SK-N-SH (cell line): ENCODE data around the gene TAMM41. TPM values are rescaled to one million over a fixed set of nuclear protein-coding genes. Genes with fewer than 3 reads are reported as not detected.
A peak's percentile ranks its signal among the peaks of the same experiment; 100 is the strongest.

Experiments used
- CTCF ChIA-PET: fragments of 300-600, 350-600 bp; formaldehyde crosslinking; extraction: SDS; loops from one replicate; lab custom pipeline; 2021; lab: Yijun Ruan, JAX
- POLR2A ChIA-PET: fragments of 350-600 bp; sonication (Branson Sonifier 250); formaldehyde crosslinking; extraction: SDS; loops from one replicate; lab custom pipeline; 2020; ENCODE audit warnings: antibody characterized with exemption, inconsistent platforms; lab: Yijun Ruan, JAX
- DNase-seq: peaks from one replicate; pipeline ENCODE4 v3.0.0; 2012
- H2AFZ ChIP-seq: fragments of 200-600 bp; sonication (generic); 2 replicates; pipeline ENCODE4 v1.8.1; 2016; ENCODE audit warnings: antibody characterized with exemption, mild to moderate bottlenecking, low read depth
- H3F3A ChIP-seq: fragments of 200-600 bp; sonication (generic); replicated peaks from 2 replicates; pipeline ENCODE3; 2016; ENCODE audit warnings: antibody characterized with exemption, mild to moderate bottlenecking; ENCODE audit not compliant: insufficient read depth
- H3K27ac ChIP-seq, 2 experiments: fragments of 200-500 bp in 1 of 2; fragments of 200-600 bp in 1 of 2; sonication (Bioruptor generic) in 1 of 2; sonication (generic), shearing (Covaris generic) in 1 of 2; 2 replicates each; pipeline versions ENCODE4 v1.5.1 to v1.6.1; 2014 to 2016; ENCODE audit warnings: low read depth in 2 of 2, inconsistent platforms in 1 of 2, low read length in 1 of 2, mild to moderate bottlenecking in 1 of 2, mixed read lengths in 1 of 2
- H3K27me3 ChIP-seq: fragments of 200-600 bp; sonication (generic), shearing (Covaris generic); 2 replicates; pipeline ENCODE4 v1.6.1; 2016; ENCODE audit warnings: mixed run types; ENCODE audit not compliant: insufficient read depth
- H3K36me3 ChIP-seq, 2 experiments: fragments of 200-500 bp in 1 of 2; fragments of 200-600 bp in 1 of 2; sonication (Bioruptor generic) in 1 of 2; sonication (generic) in 1 of 2; replicated peaks in 1 of 2; 2 replicates each; pipeline versions ENCODE3 to v1.5.1; 2014 to 2016; ENCODE audit warnings: low read length in 1 of 2, mild to moderate bottlenecking in 1 of 2; ENCODE audit not compliant: insufficient read depth in 2 of 2, control insufficient read depth in 1 of 2
- H3K4me1 ChIP-seq, 2 experiments: fragments of 200-500 bp in 1 of 2; fragments of 200-600 bp in 1 of 2; sonication (Bioruptor generic) in 1 of 2; sonication (generic), shearing (Covaris generic) in 1 of 2; 2 replicates each; pipeline versions ENCODE4 v1.5.1 to v1.6.1; 2014 to 2016; ENCODE audit warnings: low read depth in 1 of 2, low read length in 1 of 2, mixed run types in 1 of 2; ENCODE audit not compliant: insufficient read depth in 2 of 2, control insufficient read depth in 1 of 2
- H3K4me2 ChIP-seq: fragments of 200-600 bp; sonication (generic), shearing (Covaris generic); 2 replicates; pipeline ENCODE4 v1.6.1; 2017; ENCODE audit warnings: mixed run types
- H3K4me3 ChIP-seq, 2 experiments: fragments of 200-500 bp in 1 of 2; fragments of 200-600 bp in 1 of 2; sonication (Bioruptor generic) in 1 of 2; sonication (generic), shearing (Covaris generic) in 1 of 2; 2 replicates each; pipeline versions ENCODE4 v1.5.1 to v1.8.1; 2014 to 2016; ENCODE audit warnings: low read depth in 2 of 2, inconsistent platforms in 1 of 2, low read length in 1 of 2, mild to moderate bottlenecking in 1 of 2, mixed read lengths in 1 of 2, moderate library complexity in 1 of 2
- H3K79me2 ChIP-seq: fragments of 200-600 bp; sonication (generic); 2 replicates; pipeline ENCODE4 v1.8.1; 2017; ENCODE audit warnings: mild to moderate bottlenecking; ENCODE audit not compliant: insufficient read depth
- H3K9ac ChIP-seq: fragments of 200-600 bp; sonication (generic); 2 replicates; pipeline ENCODE4 v1.6.1; 2017; ENCODE audit warnings: mixed run types
- H3K9me2 ChIP-seq: fragments of 200-600 bp; sonication (generic); 2 replicates; pipeline ENCODE4 v1.6.1; 2017; ENCODE audit warnings: mixed run types
- H3K9me3 ChIP-seq: fragments of 200-600 bp; sonication (generic); 2 replicates; pipeline ENCODE4 v1.6.1; 2017; ENCODE audit warnings: mixed run types, mild to moderate bottlenecking, moderate library complexity
- H4K20me1 ChIP-seq: fragments of 200-600 bp; sonication (generic); 2 replicates; pipeline ENCODE4 v1.6.1; 2017; ENCODE audit warnings: mild to moderate bottlenecking, mixed run types; ENCODE audit not compliant: insufficient read depth
- CTCF ChIP-seq: fragments of 200-600 bp; sonication (generic); IDR thresholded peaks from 2 replicates; pipeline ENCODE4 v1.6.1; 2017; ENCODE audit warnings: antibody characterized with exemption, mild to moderate bottlenecking, moderate library complexity
- ELF1 ChIP-seq: IDR thresholded peaks from 2 replicates; pipeline ENCODE4 v1.4.0; 2012
- FOSL2 ChIP-seq: IDR thresholded peaks from 2 replicates; pipeline ENCODE4 v1.4.0; 2012; ENCODE audit warnings: low read depth, mild to moderate bottlenecking, moderate library complexity, borderline replicate concordance
- IRF3 ChIP-seq: fragments of 150-350 bp; IDR thresholded peaks from 2 replicates; pipeline ENCODE4 v1.6.1; 2016; ENCODE audit warnings: mild to moderate bottlenecking, low read depth, low read length
- MXI1 ChIP-seq: IDR thresholded peaks from 2 replicates; pipeline ENCODE4 v1.6.1; 2012; ENCODE audit warnings: mild to moderate bottlenecking, low read depth, low read length, improper control_type of control experiment
- NFIC ChIP-seq: IDR thresholded peaks from 2 replicates; pipeline ENCODE4 v1.4.0; 2012; ENCODE audit warnings: borderline replicate concordance
- RAD21 ChIP-seq: IDR thresholded peaks from 2 replicates; pipeline ENCODE4 v1.6.1; 2012; ENCODE audit warnings: mild to moderate bottlenecking, low read length
- RFX5 ChIP-seq: IDR thresholded peaks from 2 replicates; pipeline ENCODE4 v1.6.1; 2012; ENCODE audit warnings: mild to moderate bottlenecking, improper control_type of control experiment, low read length
- RXRA ChIP-seq: IDR thresholded peaks from 2 replicates; pipeline ENCODE4 v1.4.0; 2012; ENCODE audit warnings: low read depth, mild to moderate bottlenecking, borderline replicate concordance
- SIN3A ChIP-seq: IDR thresholded peaks from 2 replicates; pipeline ENCODE4 v1.6.1; 2012; ENCODE audit warnings: low read depth, mild to moderate bottlenecking, low read length, moderate library complexity, borderline replicate concordance
- SMC3 ChIP-seq: IDR thresholded peaks from 2 replicates; pipeline ENCODE4 v1.6.1; 2012; ENCODE audit warnings: low read depth, low read length, improper control_type of control experiment
- USF2 ChIP-seq: fragments of 150-350 bp; IDR thresholded peaks from 2 replicates; pipeline ENCODE4 v1.6.1; 2017; ENCODE audit warnings: antibody characterized with exemption, low read length, low read depth, borderline replicate concordance
- ZBTB33 ChIP-seq: IDR thresholded peaks from 2 replicates; pipeline ENCODE4 v1.4.0; 2012; ENCODE audit warnings: low read depth, borderline replicate concordance
- WGBS: methylation state at CpG from one replicate; pipeline ENCODE4 v1.1.6; 2017; ENCODE audit warnings: low lambda C conversion rate; 5-methylcytosine and 5-hydroxymethylcytosine counted together
- polyA plus RNA-seq, 3 experiments: library from polyadenylated mRNA; depleted of rRNA; stranded (reverse); fragments of >200 nt; gene quantifications; 2 replicates each; pipeline ENCODE4 v1.2.3, GENCODE V29; 2012
- TF ChIP-seq, protein P1 (sequence below): IDR thresholded peaks from 2 replicates; pipeline ENCODE4 v1.4.0; 2012; ENCODE audit warnings: low read depth

Gene TAMM41
- polyA plus RNA-seq, 1 of the 3 experiments (the other 2 are of a cell fraction), result 14.3 TPM

- H3K4me3 ChIP-seq, result no peak overlapping the region
- no peaks in the 10 kb centered on the region for H4K20me1 ChIP-seq
- H3K27me3 ChIP-seq, result peaks cover 7% of the 10 kb centered on the region; the same call in 1 of the 2 replicates
- H3K79me2 ChIP-seq, result peaks cover 17% of the 10 kb centered on the region
- H3K9ac ChIP-seq, result no peak overlapping the region
- H3K9me2 ChIP-seq, result no peaks in the 10 kb centered on the region
- CTCF ChIA-PET, result interaction anchor here (0.8 kb wide), 1 partner anchor 630 kb away, joined by 3 read pairs; no protein-coding TSS in a partner anchor
- H3K9me3 ChIP-seq, result no peaks in the 10 kb centered on the region; the same call in 1 of the 2 replicates
- H3K4me1 ChIP-seq, result peaks cover 0 to 7% of the 10 kb centered on the region in 2 experiments; a peak in 3 of 4 replicates
- POLR2A ChIA-PET, result no interaction called here
- no peak overlapping the region for H3K27ac ChIP-seq
- H3F3A ChIP-seq, result no peaks in the 10 kb centered on the region
- 64% methylated on average over 4 of the region's 4 CpGs for WGBS
- TF ChIP-seq FOSL2, result no peak
- TF ChIP-seq USF2, result no peak
- TF ChIP-seq NFIC, result no peak
- no peak for TF ChIP-seq IRF3
- TF ChIP-seq SMC3, result peak; percentile 27; the same call in 1 of the 2 replicates
- TF ChIP-seq SIN3A, result no peak
- no peak for TF ChIP-seq CTCF
- TF ChIP-seq, protein P1, sequence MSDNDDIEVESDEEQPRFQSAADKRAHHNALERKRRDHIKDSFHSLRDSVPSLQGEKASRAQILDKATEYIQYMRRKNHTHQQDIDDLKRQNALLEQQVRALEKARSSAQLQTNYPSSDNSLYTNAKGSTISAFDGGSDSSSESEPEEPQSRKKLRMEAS, result no peak
- no peak for TF ChIP-seq RFX5
- TF ChIP-seq ELF1, result no peak
- peak; percentile 57 for TF ChIP-seq RAD21
- no peak overlapping the region for H2AFZ ChIP-seq
- no peak for DNase-seq
- H3K36me3 ChIP-seq, result no peaks in the 10 kb centered on the region
- H3K4me2 ChIP-seq, result no peak overlapping the region
Observed at GRCh38 chr3:11850003-11850402, 3.3 kb upstream of the TAMM41 start.

DNA sequence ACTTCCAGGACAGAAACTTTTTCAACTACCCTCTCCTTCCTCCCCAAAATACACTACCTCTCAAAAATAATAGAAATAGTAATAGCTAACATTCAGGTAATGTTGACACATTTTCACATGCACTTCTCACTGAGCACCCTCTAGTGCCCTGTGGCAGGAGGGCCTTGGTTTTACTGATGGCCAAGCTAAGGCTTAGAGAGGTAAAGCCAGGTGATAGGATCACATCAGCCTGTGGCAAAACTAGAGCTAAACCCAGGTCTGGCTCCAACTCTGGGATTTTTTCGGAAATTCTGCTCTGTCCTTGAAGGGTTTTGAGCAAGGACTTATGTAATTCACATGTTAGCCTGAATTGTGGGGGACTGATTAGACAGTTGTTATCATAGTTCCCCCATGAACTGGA lies 922 bp upstream of the TAMM41 start:
- POLR2A ChIA-PET, result no interaction called here
- H3K4me1 ChIP-seq, result peaks cover 0 to 9% of the 10 kb centered on the region in 2 experiments; a peak in 3 of 4 replicates
- no peak overlapping the region for H3K27ac ChIP-seq
- H2AFZ ChIP-seq, result peak overlapping the region; percentile 94
- H3K79me2 ChIP-seq, result peaks cover 32% of the 10 kb centered on the region
- H3K27me3 ChIP-seq, result peaks cover 5% of the 10 kb centered on the region; the same call in 1 of the 2 replicates
- H3K36me3 ChIP-seq, result peaks cover 7 to 14% of the 10 kb centered on the region in 2 experiments
- H3K4me2 ChIP-seq, result no peak overlapping the region; the same call in 1 of the 2 replicates
- TF ChIP-seq RXRA (no peak), ZBTB33 (no peak), CTCF (no peak; the same call in 1 of the 2 replicates), MXI1 (no peak)
- no peaks in the 10 kb centered on the region for H4K20me1 ChIP-seq
- no peak overlapping the region for H3K4me3 ChIP-seq
- H3K9me2 ChIP-seq, result no peaks in the 10 kb centered on the region
- H3K9me3 ChIP-seq, result no peaks in the 10 kb centered on the region
- CTCF ChIA-PET, result interaction anchor here (0.8 to 3.1 kb wide), 11 partner anchors 12 to 471 kb away, joined by 3 to 20 read pairs (median 4); no protein-coding TSS in a partner anchor
- 50% methylated on average over 1 of the region's 1 CpG for WGBS
- H3K9ac ChIP-seq, result no peak overlapping the region
- no peak for DNase-seq
- H3F3A ChIP-seq, result no peaks in the 10 kb centered on the region
